HepG2 (cell line): ENCODE measurements around the gene SETD1A. TPM values are rescaled to one million over a fixed set of nuclear protein-coding genes. Genes with fewer than 3 reads are reported as not detected.

Experiments used
- HNRNPLL ChIP-seq: fragments of 200-400 bp; formaldehyde crosslinking; IDR thresholded peaks from 2 replicates; pipeline ENCODE4 v1.6.1; 2017; ENCODE audit warnings: mild to moderate bottlenecking, low read depth, low read length; ENCODE audit not compliant: poor library complexity, severe bottlenecking
- POLR2G ChIP-seq: fragments of 200-400 bp; formaldehyde crosslinking; IDR thresholded peaks from 2 replicates; pipeline ENCODE4 v1.6.1; 2018; ENCODE audit warnings: mild to moderate bottlenecking, low read depth, low read length, moderate library complexity
- SP1 ChIP-seq, 2 experiments: fragments of 450-650 bp in 1 of 2; sonication (generic) in 1 of 2; formaldehyde crosslinking in 1 of 2; IDR thresholded peaks; 2 replicates each; pipeline versions ENCODE4 v1.4.0 to v1.6.1; 2016 to 2020; ENCODE audit warnings: missing genetic modification reagents in 1 of 2
- ZC3H13 ChIP-seq: sonication (generic); formaldehyde crosslinking; IDR thresholded peaks from 2 replicates; pipeline ENCODE4 v1.8.1; 2023; ENCODE audit warnings: mild to moderate bottlenecking, missing genetic modification reagents, moderate library complexity
- ZNF235 ChIP-seq: sonication (generic); formaldehyde crosslinking; IDR thresholded peaks from 2 replicates; pipeline ENCODE4 v1.8.1; 2023; ENCODE audit warnings: mild to moderate bottlenecking, missing genetic modification reagents, borderline replicate concordance
- ZNF335 ChIP-seq: sonication (generic); formaldehyde crosslinking; IDR thresholded peaks from 2 replicates; pipeline ENCODE4 v1.4.0; 2020; ENCODE audit warnings: missing genetic modification reagents
- ZNF367 ChIP-seq: sonication (generic); formaldehyde crosslinking; IDR thresholded peaks from 2 replicates; pipeline ENCODE4 v1.4.0; 2020; ENCODE audit warnings: missing genetic modification reagents, borderline replicate concordance
- ZNF460 ChIP-seq: sonication (generic); formaldehyde crosslinking; IDR thresholded peaks from 2 replicates; pipeline ENCODE4 v1.5.1; 2020; ENCODE audit warnings: missing genetic modification reagents, mild to moderate bottlenecking, borderline replicate concordance
- ZNF570 ChIP-seq: sonication (generic); formaldehyde crosslinking; IDR thresholded peaks from 2 replicates; pipeline ENCODE4 v1.4.0; 2020; ENCODE audit warnings: mild to moderate bottlenecking, missing genetic modification reagents, borderline replicate concordance
- ZNF7 ChIP-seq: IDR thresholded peaks from 2 replicates; pipeline ENCODE4 v1.6.1; 2016; ENCODE audit warnings: missing biosample characterization, missing genetic modification reagents
- ZNF746 ChIP-seq: sonication (generic); formaldehyde crosslinking; IDR thresholded peaks from 2 replicates; pipeline ENCODE4 v1.8.0; 2022; ENCODE audit warnings: mild to moderate bottlenecking, missing genetic modification reagents
- ZNF850 ChIP-seq: sonication (generic); formaldehyde crosslinking; conservative IDR thresholded peaks from 2 replicates; pipeline ENCODE4 v1.9.0; 2021; ENCODE audit warnings: mild to moderate bottlenecking, missing genetic modification reagents
- polyA plus RNA-seq, 8 experiments: library from polyadenylated mRNA; depleted of rRNA in 3 of 8; stranded (reverse) in 7 of 8; unstranded in 1 of 8; fragments of >200 nt; fragmentation: Illumina TruSeq in 4 of 8; extraction: Trizol in 4 of 8; gene quantifications; 2 replicates each; pipeline versions ENCODE4 v1.2.1 to v1.2.3, GENCODE V29; 2011 to 2016; ENCODE audit warnings: low read depth in 4 of 8, missing spikeins in 1 of 8, mixed read lengths in 1 of 8; ENCODE audit not compliant: insufficient read depth in 1 of 8
- total RNA-seq, 5 experiments: library from RNA; depleted of rRNA; stranded (reverse); fragments of >200 nt; fragmentation: Illumina TruSeq; extraction: Trizol; gene quantifications; 2 replicates each; pipeline ENCODE4 v1.2.3, GENCODE V29; 2016; ENCODE audit warnings: low read depth in 1 of 5
- TF ChIP-seq, protein P1 (sequence below): sonication (generic); formaldehyde crosslinking; conservative IDR thresholded peaks from 2 replicates; pipeline ENCODE4 v1.4.0; 2020; ENCODE audit warnings: mild to moderate bottlenecking, missing genetic modification reagents, moderate library complexity
- TF ChIP-seq, protein P2 (sequence below): IDR thresholded peaks from 2 replicates; pipeline ENCODE4 v1.6.1; 2016; ENCODE audit warnings: missing biosample characterization, missing genetic modification reagents, low read depth
- TF ChIP-seq, protein P3 (sequence below): sonication (generic); formaldehyde crosslinking; IDR thresholded peaks from 2 replicates; pipeline ENCODE4 v1.4.0; 2020; ENCODE audit warnings: missing genetic modification reagents
- TF ChIP-seq, protein P4 (sequence below): sonication (generic); formaldehyde crosslinking; conservative IDR thresholded peaks from 2 replicates; pipeline ENCODE4 v1.4.0; 2020; ENCODE audit warnings: missing genetic modification reagents
- TF ChIP-seq, protein P5 (sequence below): sonication (generic); formaldehyde crosslinking; IDR thresholded peaks from 2 replicates; pipeline ENCODE4 v1.4.0; 2020; ENCODE audit warnings: low read depth, mild to moderate bottlenecking, missing genetic modification reagents
- TF ChIP-seq, protein P6 (sequence below): IDR thresholded peaks from 2 replicates; pipeline ENCODE4 v1.6.1; 2016; ENCODE audit warnings: low read depth, control low read depth

SETD1A gene
- total and polyA plus RNA-seq, 2 of the 13 experiments (the other 11 are each of a cell fraction or from before 2014, with no cell fraction given) = 3.8 to 5.6 TPM

DNA sequence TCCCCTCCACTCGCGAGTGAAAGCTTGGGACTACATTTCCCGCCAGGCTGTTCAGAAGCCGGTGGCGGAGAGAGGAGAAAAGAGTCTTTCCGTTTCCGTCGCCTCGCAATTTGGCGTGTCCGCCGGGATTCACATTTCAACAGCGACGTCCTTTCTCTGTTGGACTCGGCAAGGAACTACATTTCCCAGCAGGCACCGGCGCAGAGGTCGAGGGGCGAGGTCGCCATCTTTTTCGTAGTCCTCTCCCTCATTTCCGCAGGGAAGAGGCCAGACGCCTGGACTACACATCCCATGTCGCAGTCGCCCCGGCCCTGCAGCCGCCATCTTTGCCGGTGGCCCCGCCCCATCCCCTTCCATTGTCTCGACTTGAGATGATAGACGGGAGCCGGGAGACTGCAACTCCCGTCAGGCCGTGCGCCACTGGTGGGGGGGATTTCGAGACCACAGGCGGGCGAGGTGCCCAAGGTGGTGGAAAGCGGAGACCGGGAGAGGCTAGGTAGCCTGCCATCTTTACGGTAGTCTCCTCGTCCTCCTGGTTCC lies 35.1 kb upstream of the SETD1A start (continued):
- peak; percentile 61 for TF ChIP-seq HNRNPLL
- peak; percentile 71; the same call in 1 of the 2 replicates for TF ChIP-seq ZNF850 (CRISPR knock-in tag)
- TF ChIP-seq, protein P1, sequence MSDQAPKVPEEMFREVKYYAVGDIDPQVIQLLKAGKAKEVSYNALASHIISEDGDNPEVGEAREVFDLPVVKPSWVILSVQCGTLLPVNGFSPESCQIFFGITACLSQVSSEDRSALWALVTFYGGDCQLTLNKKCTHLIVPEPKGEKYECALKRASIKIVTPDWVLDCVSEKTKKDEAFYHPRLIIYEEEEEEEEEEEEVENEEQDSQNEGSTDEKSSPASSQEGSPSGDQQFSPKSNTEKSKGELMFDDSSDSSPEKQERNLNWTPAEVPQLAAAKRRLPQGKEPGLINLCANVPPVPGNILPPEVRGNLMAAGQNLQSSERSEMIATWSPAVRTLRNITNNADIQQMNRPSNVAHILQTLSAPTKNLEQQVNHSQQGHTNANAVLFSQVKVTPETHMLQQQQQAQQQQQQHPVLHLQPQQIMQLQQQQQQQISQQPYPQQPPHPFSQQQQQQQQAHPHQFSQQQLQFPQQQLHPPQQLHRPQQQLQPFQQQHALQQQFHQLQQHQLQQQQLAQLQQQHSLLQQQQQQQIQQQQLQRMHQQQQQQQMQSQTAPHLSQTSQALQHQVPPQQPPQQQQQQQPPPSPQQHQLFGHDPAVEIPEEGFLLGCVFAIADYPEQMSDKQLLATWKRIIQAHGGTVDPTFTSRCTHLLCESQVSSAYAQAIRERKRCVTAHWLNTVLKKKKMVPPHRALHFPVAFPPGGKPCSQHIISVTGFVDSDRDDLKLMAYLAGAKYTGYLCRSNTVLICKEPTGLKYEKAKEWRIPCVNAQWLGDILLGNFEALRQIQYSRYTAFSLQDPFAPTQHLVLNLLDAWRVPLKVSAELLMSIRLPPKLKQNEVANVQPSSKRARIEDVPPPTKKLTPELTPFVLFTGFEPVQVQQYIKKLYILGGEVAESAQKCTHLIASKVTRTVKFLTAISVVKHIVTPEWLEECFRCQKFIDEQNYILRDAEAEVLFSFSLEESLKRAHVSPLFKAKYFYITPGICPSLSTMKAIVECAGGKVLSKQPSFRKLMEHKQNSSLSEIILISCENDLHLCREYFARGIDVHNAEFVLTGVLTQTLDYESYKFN = 0 out of 2 replicates have a peak, but pooled peaks have one; percentile 13
- TF ChIP-seq ZNF460 = no peak
- TF ChIP-seq, protein P2, sequence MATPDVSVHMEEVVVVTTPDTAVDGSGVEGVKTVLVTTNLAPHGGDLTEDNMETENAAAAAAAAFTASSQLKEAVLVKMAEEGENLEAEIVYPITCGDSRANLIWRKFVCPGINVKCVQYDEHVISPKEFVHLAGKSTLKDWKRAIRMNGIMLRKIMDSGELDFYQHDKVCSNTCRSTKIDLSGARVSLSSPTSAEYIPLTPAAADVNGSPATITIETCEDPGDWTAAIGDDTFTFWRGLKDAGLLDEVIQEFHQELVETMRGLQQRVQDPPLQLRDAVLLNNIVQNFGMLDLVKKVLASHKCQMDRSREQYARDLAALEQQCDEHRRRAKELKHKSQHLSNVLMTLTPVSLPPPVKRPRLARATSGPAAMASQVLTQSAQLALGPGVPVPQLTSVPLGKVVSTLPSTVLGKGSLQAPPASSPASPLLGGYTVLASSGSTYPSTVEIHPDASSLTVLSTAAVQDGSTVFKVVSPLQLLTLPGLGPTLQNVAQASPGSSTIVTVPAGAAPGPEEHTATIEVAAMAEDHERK (CRISPR knock-in tag) = peak; percentile 77
- peak; percentile 62; the same call in 1 of the 2 replicates for TF ChIP-seq ZNF746 (CRISPR knock-in tag)
- no peak for TF ChIP-seq ZNF7 (CRISPR knock-in tag)
- no peak for TF ChIP-seq SP1 (IDR thresholded peaks at IDR 0.05)
- peak; percentile 83 for TF ChIP-seq SP1 (CRISPR knock-in tag; IDR thresholded peaks at IDR 0.05)
- TF ChIP-seq ZNF335 (CRISPR knock-in tag) = peak; percentile 71; the same call in 1 of the 2 replicates
- TF ChIP-seq, protein P3, sequence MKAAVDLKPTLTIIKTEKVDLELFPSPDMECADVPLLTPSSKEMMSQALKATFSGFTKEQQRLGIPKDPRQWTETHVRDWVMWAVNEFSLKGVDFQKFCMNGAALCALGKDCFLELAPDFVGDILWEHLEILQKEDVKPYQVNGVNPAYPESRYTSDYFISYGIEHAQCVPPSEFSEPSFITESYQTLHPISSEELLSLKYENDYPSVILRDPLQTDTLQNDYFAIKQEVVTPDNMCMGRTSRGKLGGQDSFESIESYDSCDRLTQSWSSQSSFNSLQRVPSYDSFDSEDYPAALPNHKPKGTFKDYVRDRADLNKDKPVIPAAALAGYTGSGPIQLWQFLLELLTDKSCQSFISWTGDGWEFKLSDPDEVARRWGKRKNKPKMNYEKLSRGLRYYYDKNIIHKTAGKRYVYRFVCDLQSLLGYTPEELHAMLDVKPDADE (CRISPR knock-in tag) = no peak
- TF ChIP-seq ZNF367 (CRISPR knock-in tag) = no peak
- TF ChIP-seq, protein P4, sequence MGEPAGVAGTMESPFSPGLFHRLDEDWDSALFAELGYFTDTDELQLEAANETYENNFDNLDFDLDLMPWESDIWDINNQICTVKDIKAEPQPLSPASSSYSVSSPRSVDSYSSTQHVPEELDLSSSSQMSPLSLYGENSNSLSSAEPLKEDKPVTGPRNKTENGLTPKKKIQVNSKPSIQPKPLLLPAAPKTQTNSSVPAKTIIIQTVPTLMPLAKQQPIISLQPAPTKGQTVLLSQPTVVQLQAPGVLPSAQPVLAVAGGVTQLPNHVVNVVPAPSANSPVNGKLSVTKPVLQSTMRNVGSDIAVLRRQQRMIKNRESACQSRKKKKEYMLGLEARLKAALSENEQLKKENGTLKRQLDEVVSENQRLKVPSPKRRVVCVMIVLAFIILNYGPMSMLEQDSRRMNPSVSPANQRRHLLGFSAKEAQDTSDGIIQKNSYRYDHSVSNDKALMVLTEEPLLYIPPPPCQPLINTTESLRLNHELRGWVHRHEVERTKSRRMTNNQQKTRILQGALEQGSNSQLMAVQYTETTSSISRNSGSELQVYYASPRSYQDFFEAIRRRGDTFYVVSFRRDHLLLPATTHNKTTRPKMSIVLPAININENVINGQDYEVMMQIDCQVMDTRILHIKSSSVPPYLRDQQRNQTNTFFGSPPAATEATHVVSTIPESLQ (CRISPR knock-in tag) = 0 out of 2 replicates have a peak, but pooled peaks have one; percentile 31
- no peak for TF ChIP-seq ZNF570
- peak; percentile 81 for TF ChIP-seq POLR2G
- TF ChIP-seq, protein P5, sequence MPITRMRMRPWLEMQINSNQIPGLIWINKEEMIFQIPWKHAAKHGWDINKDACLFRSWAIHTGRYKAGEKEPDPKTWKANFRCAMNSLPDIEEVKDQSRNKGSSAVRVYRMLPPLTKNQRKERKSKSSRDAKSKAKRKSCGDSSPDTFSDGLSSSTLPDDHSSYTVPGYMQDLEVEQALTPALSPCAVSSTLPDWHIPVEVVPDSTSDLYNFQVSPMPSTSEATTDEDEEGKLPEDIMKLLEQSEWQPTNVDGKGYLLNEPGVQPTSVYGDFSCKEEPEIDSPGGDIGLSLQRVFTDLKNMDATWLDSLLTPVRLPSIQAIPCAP (CRISPR knock-in tag) = no peak
- TF ChIP-seq, protein P6, sequence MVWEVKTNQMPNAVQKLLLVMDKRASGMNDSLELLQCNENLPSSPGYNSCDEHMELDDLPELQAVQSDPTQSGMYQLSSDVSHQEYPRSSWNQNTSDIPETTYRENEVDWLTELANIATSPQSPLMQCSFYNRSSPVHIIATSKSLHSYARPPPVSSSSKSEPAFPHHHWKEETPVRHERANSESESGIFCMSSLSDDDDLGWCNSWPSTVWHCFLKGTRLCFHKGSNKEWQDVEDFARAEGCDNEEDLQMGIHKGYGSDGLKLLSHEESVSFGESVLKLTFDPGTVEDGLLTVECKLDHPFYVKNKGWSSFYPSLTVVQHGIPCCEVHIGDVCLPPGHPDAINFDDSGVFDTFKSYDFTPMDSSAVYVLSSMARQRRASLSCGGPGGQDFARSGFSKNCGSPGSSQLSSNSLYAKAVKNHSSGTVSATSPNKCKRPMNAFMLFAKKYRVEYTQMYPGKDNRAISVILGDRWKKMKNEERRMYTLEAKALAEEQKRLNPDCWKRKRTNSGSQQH (CRISPR knock-in tag) = no peak; the same call in 1 of the 2 replicates
- TF ChIP-seq ZNF235 (CRISPR knock-in tag) = 0 out of 2 replicates have a peak, but pooled peaks have one; percentile 72
- peak; percentile 93; the same call in 1 of the 2 replicates for TF ChIP-seq ZC3H13
